ENCODE results near the gene KLHL3.
A peak's percentile ranks its signal among the peaks of the same experiment; 100 is the strongest.
"Not testable (repeated sequence)": the region's sequence is repeated elsewhere in the genome, so short reads cannot be mapped to it uniquely, and the experiment has no call there.

KLHL3 gene

GRCh38 chr5:137666901-137667300 lies 69.0 kb downstream of the KLHL3 start:
- no peak for DNase-seq (ENCODE audit: low read depth)

- peak; percentile 5 for DNase-seq (ENCODE audit: low read depth)
Observed at GRCh38 chr5:137666461-137666850, 69.4 kb downstream of the KLHL3 start.

GRCh38 chr5:137665678-137666460 lies 70.0 kb downstream of the KLHL3 start:
- DNase-seq (ENCODE audit: low read depth), result no peak

GRCh38 chr5:137660349-137660817 lies 75.5 kb downstream of the KLHL3 start:
- peak; percentile 46 for DNase-seq (ENCODE audit: low read depth)

- no peak for DNase-seq (ENCODE audit: low read depth)
Observed at GRCh38 chr5:137659209-137659608, 76.7 kb downstream of the KLHL3 start.

- no peak for DNase-seq (ENCODE audit: low read depth)
Observed at GRCh38 chr5:137658324-137658723, 77.6 kb downstream of the KLHL3 start.

- no peak for DNase-seq (ENCODE audit: low read depth)
Observed at GRCh38 chr5:137657073-137657472, 78.8 kb downstream of the KLHL3 start.

- no peak for DNase-seq (ENCODE audit: low read depth)
Observed at GRCh38 chr5:137656558-137656957, 79.3 kb downstream of the KLHL3 start.

GRCh38 chr5:137651022-137651421 lies 84.9 kb downstream of the KLHL3 start:
- no peak for DNase-seq (ENCODE audit: low read depth)

GRCh38 chr5:137649228-137649935 lies 86.5 kb downstream of the KLHL3 start:
- DNase-seq (ENCODE audit: low read depth), result no peak

GRCh38 chr5:137648361-137648760 lies 87.5 kb downstream of the KLHL3 start:
- no peak for DNase-seq (ENCODE audit: low read depth)

- no peak for DNase-seq (ENCODE audit: low read depth)
Observed at GRCh38 chr5:137647401-137647800, 88.5 kb downstream of the KLHL3 start.

- no peak for DNase-seq (ENCODE audit: low read depth)
Observed at GRCh38 chr5:137646761-137647160, 89.1 kb downstream of the KLHL3 start.

GRCh38 chr5:137643081-137643480 lies 92.8 kb downstream of the KLHL3 start:
- DNase-seq (ENCODE audit: low read depth), result not testable (repeated sequence)

GRCh38 chr5:137642091-137642490 lies 93.8 kb downstream of the KLHL3 start:
- DNase-seq (ENCODE audit: low read depth), result no peak

- DNase-seq (ENCODE audit: low read depth), result no peak
Observed at GRCh38 chr5:137641148-137641547, 94.7 kb downstream of the KLHL3 start.

- no peak for DNase-seq (ENCODE audit: low read depth)
Observed at GRCh38 chr5:137639645-137640044, 96.2 kb downstream of the KLHL3 start.

GRCh38 chr5:137638841-137639240 lies 97.0 kb downstream of the KLHL3 start:
- DNase-seq (ENCODE audit: low read depth), result no peak

- no peak for DNase-seq (ENCODE audit: low read depth)
Observed at GRCh38 chr5:137636830-137637714, 98.8 kb downstream of the KLHL3 start.

- DNase-seq (ENCODE audit: low read depth), result no peak
Observed at GRCh38 chr5:137636099-137636498, 99.8 kb downstream of the KLHL3 start.

- no peak for DNase-seq (ENCODE audit: low read depth)
Observed at GRCh38 chr5:137635521-137635921, 100.4 kb downstream of the KLHL3 start.

- no peak for DNase-seq (ENCODE audit: low read depth)
Observed at GRCh38 chr5:137633896-137634295, 102.0 kb downstream of the KLHL3 start.

Measured in non-pigmented ciliary epithelial cell (primary cell).